NOMO-1 (cell line): Measurements from ENCODE around the gene PARP11.

Source experiments
- DNase-seq, 2 experiments: peaks; one replicate each; lab custom pipeline; 2025; ENCODE audit not compliant: unreplicated experiment in 2 of 2; lab: John Stamatoyannopoulos, UW

Gene PARP11

DNA sequence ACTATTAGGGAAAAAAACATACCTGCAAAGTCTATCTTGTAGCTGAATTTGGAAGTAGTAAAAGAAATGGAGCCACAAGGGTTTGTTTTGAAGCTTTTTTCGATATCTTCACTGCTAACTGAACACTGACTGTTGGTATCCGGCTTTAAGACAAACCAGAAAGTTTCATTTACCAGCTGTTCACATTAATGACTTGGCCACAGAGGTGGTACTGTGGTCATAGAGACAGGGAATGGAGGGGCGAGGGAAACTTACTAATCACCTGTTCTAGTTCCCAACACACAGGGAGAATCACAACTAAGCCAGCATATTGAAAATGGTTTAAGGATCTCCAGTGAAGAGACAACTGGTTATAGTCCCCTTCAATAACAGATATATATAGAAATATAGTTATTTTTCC lies 44.3 kb downstream of the PARP11 start:
- no peak for DNase-seq

DNA sequence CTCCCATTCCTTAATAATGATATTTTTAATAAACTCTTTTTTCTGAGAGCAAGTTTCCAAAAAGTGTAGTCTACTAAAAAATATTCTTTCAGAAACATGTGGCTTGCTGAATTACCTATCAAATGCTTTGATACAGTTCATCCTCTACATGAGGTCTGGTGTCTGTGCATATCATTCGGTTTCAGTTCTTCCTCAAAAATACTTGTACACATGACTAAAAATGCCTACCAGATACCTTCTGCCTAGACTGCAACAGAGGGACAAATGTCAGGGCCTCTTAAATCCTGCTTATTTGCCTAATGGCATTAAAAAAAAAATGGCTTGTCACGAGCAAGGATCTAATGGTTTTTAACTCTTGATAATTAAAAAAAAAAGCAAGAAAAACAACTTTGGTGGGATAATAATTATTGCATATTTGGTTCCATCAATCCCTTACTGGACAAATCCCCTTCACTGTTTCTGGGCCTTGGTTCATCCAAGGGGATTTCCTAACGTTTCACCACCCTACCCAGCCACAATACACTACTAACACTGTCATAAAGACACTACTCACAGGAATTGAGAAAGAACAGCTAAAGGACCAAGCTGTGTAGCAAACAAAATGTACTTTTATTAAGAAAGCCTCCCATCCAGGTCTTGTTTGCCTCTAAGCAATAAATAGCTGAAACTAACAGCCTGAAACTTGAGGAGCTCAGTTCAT lies 45.7 kb downstream of the PARP11 start:
- DNase-seq = no peak

DNA sequence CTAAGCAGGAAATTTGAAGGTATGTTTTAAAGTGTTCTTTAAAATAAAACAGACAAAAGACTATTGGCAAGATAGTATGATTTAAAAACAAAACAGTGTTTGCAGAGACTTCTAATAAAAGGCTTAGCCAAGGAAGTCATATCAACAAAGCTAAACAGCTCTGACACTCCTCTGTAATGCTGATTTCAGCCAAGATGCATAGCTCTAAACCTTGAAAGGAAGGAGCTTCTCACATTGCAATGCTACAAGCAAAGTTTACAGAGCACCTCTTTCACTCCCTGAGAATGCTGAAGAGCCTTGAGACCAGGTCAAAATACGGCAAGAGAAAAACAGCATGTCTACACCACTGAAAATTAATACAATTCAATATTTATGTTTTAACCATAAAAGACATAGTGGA lies 51.8 kb downstream of the PARP11 start:
- no peak for DNase-seq

DNA sequence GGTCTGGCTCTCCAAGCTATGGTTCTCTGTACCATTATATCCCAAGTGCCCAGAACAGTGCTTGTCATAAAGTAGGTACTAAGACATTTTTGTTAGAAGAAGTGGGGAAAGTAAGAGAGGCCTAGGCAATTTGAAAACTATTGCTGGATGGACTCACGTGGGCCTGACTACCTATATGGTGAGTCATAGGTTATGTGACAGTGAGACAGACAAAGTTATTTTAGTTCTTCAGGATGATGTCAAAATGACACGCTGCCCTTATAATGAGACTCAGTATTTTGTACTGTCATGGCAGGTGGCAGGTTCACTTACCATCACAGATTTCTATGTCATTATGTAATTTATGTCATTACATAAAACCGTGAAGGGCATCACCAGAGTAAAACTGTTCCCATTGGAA lies 53.1 kb downstream of the PARP11 start:
- no peak for DNase-seq

DNA sequence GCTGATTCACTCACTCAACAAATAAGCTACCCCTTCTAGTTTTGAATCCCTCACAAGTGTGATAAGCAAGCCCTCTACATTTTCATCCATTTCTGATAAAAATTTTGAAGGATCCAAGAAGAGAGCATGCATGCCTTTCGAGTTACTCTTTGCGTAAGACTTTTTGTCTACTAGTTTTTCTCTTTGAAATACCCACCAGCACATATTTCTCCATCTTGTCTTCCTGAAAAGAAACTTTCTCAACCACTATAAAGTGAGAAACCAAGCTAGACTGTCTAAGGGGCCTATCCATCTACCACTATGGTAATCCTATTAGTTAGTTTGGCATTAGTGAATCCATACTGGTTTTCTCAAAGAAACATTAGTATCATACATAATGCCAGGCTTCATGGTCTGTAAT lies 56.9 kb downstream of the PARP11 start:
- DNase-seq = no peak

DNA sequence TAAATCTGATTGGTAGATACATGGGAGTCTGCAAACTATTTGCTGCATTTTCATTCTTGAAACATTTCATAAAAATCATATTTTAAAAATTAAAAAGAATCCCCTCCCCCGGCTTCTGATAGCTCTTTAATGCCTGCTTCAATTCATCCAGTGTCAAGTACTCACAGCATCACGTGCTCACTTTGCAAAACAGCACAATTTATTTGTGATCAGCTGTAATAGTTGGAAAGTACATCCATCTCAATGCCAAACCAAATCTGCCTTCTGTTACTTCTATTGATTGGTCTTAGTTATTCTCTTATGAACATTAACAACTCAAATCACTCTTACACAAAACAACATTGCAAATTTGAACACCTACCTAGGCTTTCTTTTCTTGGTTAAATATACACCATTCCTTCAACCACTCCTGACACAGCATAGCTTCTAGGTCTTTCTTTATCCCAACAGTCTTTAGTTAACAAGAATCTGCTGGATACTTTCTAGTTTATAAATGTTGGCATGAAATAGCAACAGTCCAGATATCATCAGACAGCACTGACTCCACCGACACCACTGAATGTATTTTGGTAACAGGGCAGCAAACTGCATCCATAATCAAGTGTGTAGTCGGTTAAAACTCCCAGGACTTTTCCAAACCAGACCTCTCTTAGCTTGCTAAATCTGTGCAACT lies 58.0 kb downstream of the PARP11 start:
- no peak for DNase-seq

DNA sequence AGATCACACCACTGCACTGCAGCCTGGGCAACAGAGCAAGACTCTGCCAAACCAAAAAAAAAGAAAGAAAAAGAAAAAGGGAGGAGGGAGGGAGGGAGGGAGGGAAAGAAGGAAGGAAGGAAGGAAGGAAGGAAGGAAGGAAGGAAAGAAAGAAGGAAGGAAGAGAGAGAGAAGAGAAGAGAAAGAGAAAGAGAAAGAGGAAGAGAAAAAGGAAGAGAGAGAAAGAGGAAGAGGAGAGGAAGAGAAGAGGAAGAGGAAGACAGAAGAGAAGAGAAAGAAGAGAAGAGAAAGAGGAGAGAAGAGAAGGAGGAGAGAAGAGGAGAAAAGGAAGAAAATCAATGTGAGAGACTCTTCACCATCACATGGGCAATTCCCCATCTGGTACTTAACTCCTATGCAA lies 62.7 kb downstream of the PARP11 start:
- no peak for DNase-seq

DNA sequence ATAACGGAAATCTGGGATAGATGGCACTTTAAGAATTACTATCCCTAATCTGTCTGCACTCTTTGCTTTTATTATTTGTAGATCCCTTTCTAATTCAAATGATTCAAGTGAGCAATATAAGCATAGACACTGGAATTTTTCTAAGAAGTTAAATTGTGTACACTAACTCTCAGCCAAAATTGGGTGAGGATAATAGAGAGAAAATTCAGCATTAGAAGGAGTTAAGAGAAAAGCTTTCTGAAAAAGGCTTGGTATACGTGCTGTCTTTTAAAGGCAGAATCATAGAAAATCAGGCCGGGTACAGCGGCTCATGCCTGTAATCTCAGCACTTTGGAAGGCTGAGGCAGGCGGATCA lies 63.2 kb downstream of the PARP11 start:
- DNase-seq = no peak

DNA sequence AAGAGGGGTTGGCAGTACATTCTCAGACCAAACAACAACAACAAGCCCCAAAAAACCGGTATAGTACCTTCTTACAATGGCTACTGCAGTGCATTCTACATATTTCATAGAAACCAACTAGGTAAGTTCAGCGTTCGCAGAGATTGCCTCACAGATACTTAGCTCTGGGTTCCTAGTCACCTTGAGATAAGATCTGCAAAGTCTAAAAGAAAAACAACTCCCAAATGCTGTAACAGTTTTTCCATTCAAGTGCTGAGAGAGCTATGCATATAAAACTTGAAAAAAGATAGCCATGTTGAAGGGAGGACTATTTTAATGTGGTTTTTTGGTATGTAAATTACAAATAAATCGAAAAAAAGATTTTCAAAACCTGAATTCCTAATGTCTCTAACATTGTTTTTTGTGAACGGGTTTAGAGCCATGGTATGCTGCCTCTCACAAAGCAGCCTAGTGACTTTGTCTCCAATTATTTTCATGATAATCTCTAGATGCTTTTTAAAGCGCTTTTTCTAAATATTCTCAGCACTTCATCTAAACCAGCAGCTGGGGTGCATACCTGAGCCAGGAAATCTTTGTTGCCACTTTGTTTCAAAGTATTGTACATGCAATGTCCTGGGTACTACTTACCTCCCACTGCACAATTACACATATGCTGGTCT lies 63.7 kb downstream of the PARP11 start:
- DNase-seq = no peak

DNA sequence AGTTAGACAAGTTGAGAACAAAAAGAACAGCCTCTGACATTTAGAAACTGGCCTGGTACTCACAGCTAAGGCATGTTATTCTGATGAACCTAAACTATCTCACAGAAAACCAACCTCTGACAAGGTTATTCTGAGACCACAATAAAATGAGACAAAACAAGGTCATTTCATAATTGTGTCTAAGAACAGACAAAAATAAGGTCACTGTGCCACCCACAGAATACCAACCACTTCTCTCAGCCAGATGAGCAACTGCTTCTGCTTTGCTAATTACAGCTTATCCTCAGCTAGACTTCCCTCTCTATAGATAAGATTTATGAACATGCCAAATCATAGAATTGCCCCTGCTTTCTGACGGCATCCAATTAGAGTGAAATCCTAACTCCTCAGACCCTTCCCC lies 68.1 kb downstream of the PARP11 start:
- DNase-seq = peak; percentile 35 to 59

DNA sequence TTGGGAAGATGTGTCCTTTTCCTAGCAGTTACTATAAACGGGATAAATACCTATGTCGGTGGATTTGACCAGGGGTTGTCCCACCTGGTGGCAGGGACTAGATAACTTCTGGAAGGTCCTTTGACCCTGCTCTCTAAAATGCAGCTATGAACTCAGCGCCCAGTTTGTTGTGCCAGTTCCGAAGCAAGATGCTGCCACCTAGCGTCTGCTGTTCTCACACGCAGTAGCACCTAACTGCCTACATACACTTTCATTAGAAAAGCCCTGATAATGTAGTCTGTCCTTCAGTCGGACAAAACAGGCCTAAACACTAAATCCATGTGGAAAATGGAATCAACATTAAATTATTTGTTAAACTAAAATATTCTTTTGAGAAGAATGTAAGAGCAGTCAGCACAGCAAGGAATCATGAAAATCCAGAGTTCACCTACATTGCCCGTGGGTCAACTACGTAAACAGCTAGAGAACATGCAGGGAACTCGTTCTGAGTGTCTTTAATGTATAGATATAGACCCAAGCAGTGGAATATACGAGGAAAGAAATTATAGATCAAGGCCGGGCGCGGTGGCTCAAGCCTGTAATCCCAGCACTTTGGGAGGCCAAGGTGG lies 69.2 kb downstream of the PARP11 start:
- DNase-seq = peak; percentile 39 to 62

DNA sequence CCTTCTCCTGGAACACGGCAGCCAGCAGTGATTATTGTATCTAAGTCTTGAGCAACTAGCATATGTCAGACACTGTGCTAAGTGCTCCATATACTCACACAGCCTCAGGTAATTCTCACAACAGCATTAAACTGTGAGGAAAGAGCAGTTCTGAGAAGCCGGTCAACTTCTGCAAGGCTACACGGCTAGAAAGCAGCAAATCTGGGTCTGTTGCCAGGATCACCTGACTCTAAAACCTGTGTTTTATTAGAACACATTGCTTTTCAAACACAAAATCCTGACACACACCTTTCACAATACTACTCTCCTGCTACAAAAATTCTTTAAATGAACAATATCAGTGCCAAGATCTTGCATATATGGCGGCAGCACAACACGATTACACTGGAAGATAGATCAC lies 70.5 kb downstream of the PARP11 start:
- DNase-seq = no peak

DNA sequence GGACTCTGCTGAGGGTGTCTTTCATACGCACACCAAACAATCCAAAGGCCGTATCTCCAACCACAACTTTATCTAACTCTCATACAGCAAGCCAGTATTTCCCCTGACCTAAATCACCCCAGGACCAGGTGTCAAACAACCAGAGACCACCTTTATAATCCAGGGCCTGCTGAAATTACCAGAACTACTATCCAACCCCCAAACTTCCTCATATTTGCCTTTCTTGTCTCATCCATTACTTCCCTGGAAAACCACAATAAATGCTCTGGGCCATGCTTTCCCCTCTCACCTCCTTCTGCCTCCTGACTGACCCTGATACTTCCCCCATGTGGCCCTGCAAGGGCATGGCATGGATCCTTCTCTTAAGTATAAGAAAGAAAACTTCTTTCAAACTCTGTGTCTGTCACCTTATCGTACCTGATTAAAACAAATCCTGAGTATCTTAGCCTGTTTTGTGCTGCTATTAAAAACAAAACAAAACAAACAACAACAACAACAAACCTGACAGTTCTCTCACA lies 75.6 kb downstream of the PARP11 start:
- no peak for DNase-seq

DNA sequence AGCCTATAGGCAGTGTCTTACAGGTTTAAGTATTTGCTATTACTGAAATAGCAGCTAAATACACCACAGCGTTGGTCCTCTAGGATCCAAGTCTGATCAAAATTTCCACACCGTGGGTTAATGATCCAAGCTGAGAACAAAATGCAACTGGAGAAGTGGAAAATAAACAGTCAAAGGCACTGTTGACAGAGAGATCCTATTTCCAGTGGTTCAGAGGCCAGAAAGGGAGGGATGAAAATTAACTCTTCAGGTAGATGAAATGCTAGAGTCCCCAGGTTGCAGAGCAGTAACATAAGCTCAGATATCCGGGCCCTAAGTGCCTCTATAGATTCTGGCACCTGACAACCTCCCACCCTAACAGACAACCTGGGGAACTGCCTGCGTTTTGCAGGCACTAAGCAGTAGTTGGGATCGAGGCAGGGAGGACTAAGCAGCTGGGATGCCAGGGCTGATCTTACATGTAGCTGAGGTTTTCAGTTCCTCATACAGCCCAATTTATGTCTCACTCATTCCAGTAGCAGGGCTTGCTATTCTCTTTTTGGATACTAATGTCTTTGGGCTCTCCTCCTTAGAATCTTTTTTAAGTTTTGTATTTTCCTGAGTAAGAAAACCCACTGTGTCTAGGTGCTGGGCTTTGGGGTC lies 77.6 kb downstream of the PARP11 start:
- DNase-seq = no peak

DNA sequence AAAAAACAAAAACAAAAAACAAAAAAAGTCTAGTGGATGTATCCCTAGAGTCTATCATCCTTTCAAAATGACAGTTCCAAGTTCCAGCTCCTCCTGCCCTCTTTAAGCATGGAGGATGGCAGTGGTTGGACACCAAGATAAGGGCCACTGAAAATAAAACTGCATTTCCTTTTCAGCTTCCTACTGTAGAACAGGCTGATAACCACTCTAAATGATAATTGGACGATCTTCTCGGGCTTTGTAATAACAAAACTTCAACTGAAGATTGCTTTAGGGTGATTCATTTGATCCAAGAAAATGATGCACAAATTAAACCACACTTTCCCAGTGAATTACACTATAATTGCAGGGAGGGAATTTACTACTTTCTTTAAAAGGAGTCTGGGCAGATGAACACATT lies 78.1 kb downstream of the PARP11 start:
- DNase-seq = no peak

DNA sequence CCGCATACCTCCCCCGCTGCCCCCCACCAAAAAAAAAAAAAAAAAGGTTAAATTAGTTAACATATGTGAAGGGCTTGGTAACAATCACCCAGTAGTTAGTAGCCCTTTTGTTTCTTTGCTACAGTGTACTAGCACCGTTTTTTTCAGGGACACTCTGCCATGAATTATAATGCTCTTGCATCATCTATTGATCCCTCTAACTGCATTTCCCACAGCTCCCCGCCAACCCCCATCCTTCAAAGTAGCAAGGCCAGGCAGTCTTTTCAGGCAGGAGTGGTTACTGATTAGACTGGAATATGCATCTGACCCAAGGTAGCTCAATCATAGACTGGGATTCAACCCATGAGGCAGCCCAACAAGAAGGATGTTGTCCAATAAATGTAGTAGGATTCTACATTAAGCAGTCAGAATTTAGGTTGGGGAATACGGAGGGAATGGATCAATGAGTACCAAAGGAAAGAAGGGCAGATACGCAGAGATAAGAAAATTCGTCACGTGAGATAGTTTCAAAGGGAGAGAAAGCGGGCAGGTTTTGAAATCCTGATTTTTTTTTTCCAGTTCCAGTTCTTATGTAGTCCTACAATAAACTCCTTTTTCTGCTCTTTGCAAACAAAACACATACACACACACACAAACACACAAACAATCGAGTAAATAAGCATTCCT lies 80.4 kb downstream of the PARP11 start:
- DNase-seq = no peak

DNA sequence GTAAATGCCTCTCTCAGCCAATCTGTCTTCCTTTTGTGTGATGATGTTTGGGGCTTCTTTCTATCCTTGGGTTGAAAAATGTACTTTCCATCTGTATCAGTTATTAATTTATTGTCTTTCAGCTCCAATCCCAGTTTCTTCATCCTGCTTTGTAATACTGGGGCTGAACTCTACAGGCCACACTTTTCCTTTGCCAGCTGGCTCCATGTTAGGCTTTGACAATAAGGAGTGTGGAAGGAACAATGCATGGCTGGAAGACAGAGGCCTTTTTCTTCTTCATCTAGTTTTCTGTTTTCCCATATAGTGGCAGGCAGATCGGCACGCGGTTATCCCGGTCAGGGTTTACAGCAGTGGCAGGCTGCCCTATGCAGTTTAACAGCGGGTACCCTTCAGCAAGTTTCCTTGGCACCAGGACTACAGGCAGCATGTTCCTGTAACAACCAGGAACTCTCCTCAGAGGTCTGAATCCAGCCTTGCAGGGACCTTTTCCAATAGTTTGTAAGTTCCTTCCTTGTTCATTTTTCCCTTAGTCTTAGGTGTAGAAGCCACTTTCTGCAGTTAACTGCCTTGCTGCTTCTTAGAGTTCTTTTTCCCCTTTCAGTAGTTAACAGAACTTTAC lies 81.8 kb downstream of the PARP11 start:
- no peak for DNase-seq

DNA sequence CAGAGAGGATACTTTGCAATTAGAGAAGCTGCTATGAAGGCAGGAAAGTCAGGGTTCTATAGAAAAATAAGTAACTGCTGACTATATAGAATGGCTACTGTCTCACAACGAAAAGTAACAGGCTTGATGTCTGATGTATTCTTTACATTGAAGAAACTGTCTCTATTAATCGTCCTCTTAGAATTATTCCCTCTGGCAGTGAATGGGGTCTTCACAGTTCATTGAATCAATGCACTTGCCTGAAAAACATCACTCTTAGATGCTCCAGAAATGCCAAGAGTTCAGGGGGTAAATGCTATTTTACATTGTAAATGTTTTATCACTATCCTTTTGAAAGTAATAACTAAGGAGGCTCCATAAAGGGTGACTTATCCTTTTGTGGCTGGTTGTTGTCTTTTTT lies 82.6 kb downstream of the PARP11 start:
- no peak for DNase-seq

DNA sequence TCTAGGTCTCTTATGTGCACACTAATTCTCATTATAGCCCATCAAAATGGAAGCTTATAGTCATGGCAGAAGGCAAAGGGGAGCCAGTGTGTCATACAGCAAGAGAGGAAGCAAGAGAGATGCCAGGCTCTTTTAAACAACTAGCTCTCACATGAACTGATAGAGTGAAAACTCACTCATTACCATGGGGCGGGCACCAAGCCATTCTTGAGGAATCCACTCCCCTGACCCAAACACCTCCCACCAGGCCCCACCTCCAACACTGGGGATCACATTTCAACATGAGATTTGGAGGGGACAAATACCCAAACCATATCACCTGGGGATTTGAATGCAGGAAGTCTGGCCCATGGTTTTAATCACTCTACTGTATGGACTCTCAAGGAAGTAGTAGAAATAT lies 83.4 kb downstream of the PARP11 start:
- DNase-seq = no peak

DNA sequence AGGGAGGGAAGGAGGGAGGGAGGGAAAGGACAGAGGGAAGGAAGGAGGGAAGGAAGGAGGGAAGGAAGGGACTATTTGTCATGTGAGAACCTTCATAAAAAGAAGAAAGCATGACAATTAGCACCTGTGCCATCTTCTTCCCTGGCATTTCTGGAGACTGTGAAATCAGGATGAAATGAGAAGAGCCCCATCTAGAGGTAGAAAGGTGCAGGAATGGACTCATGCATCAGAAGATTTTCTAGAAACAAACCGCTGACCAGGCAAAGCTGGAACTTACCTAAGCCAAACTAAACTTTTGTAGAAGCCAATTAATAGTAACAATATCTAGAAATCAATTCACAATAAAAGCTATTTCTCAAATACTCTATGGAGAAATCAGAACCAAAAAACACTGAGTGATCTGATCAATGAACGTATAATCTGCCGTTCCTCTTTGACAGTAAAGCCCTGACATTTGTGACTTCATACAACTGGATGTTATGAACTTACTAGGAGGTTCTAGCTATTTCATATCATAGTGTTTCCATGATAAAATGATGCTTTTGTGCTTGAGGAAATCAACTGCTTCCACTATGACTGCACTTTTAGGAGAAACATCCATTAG lies 95.9 kb downstream of the PARP11 start:
- peak; percentile 1 to 47 for DNase-seq
